HG03460 (cell line): ENCODE measurements around the gene ZNF124.
"Not testable (repeated sequence)": the region's sequence is repeated elsewhere in the genome, so short reads cannot be mapped to it uniquely, and the experiment has no call there.

Experiments used
- ATAC-seq: cut with Tn5 transposase; IDR thresholded peaks from one replicate; pipeline ENCODE4 v1.9.1; 2021; ENCODE audit not compliant: unreplicated experiment

ZNF124 gene

DNA sequence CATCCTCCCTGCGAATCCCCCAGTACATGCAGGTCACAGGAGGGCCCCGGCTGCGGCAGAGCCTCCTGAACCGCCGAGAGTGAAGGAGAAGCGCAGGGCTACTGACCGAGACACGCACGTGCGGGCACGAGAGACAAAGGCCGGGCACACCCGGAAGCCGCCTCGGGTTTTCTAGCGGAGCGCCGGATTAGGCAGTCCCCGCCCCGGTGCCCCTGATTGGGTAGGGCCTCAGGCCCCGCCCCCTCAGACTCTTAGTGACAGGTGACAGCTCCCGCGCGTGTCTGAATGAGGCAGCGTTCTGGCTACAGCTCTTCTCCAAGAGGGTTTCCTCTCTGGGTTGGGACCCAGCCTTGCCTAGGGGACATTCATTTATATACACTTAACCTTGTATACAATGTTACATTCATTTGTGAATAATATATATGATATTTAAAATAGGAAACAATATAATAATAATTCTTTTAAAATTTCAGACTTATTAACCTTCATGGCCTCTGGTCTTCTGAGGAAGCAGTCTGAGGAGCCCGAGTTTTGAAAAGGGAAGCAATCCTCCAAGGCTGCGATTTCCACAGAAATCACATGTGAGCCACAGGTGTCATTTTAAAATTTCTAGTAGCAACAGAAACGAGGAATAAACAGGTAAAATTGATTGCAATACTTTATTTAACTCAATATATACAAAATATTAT, at the start of gene ZNF124:
TSS of gene ZNF124 (minus strand) at position 146 of the 689 bp plus-strand sequence. CDS start at position 3, 143 bp downstream.
- peak; percentile 97 for ATAC-seq

- not testable (repeated sequence) for ATAC-seq
These were observed 48.5 kb upstream of the ZNF124 start for GRCh38 chr1:247220280-247220679.

GRCh38 chr1:247218121-247218651, 46.4 kb upstream of the ZNF124 start:
- no peak for ATAC-seq

DNA sequence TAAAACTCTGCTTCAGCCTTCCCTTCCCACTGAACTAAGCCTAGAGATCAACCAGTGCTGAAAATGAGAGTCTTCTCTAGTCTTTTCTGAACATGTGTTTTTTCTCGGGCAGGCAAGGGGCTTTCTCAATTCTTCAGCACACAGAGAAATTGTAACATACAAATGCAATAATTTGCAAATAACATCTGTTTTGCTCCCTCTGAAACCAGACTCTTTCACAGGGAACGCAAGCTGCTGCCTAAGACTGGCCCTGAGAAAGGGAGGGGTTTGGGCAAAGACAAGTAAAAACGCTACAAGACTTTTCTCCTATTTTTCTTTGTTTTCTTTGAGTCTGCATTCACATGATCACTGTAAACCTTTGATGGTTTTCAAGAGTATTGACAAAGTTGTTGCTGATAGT, 44.4 kb upstream of the ZNF124 start:
- no peak for ATAC-seq

- no peak for ATAC-seq
These were observed 41.1 kb upstream of the ZNF124 start for GRCh38 chr1:247212627-247213617.

GRCh38 chr1:247212012-247212411, 40.2 kb upstream of the ZNF124 start:
- peak; percentile 61 for ATAC-seq

DNA sequence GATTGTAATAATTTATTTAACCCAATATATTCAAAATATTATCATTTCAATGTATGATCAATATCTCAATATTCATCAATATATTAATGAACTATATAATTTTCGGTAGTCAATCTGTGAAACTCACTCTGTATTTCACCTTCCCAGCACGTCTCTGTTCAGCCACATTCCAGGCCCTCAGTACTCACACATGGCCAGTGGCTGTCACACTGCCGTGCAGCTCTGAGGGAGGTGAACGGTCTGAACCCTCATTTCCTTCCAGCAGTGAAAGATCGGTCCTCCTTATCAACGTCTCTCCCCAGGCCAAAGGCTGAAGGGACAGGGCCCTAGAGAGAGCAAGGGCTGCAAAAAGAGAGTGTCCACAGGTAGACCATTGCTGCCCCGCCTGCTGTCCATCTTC, 39.5 kb upstream of the ZNF124 start:
- ATAC-seq, result no peak

DNA sequence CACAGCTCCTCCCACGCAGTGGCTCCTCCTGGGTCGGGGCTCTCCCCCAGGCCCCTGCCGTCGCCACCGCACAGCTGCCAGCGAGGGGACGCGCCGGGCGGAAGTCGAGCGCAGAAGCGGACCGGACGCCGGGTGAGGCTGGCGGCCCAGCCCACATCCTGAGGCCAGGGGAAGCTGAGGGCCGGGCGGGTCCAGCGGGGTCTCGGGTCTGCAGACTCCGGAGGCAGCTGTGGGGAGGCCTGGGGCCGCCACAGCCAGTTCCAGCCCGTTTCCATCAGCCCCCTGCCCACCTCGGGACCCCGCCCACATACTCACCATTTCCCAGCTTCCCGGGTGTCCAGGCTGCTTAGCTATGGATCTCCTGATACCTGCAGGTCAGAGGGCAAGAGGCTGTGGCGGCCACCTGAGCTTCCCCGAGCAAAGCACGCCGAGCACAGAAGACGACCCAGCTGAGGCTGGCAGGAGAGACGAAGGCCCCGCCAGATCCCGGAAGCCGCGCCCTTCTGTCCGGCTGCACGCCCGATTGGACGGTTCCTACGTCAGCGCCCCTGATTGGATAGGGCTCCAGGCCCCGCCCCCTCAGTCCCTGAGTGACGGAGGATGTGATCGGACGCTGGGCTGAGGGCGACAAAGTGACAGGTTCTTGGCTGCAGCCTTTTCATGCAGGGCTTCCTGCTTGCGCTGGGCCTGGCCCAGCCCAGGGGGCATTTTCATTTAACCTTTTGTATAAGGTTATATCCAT, 38.7 kb upstream of the ZNF124 start:
- peak; percentile 84 for ATAC-seq

DNA sequence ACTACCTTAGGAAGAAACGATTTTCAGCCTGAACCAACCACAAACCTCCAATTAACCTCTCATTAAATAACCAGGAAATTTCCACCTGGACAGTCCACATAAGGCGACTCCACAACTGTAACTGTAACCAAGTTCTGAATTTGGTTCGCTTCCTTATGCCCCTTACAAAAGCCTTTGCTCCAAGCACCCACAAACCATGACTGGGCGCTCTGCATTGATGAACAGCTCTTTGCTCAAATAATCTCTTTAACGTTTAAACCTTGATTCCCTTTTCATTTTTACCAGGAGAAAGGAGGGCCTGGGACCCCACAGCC, 38.2 kb upstream of the ZNF124 start:
- no peak for ATAC-seq

DNA sequence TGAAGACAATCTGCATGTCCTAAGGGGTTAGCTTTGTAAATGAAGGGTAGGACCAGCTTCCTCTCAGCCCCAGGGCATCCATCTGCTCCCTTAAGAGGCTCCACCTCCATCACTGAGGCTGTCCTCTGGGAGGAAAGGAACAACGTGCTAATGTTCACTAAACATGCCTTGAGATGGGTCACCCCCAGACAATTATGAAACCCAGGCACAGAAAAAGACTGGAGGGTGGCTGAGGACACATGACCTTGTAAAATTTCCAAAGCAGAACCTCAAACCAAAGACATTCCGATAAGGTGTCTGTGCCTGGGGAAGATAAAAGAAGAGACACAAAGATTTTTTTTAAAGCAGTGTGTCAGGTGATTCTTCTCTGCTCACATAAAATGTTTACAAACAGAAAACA, 37.6 kb upstream of the ZNF124 start:
- no peak for ATAC-seq

- ATAC-seq, result no peak
These were observed 32.4 kb upstream of the ZNF124 start for GRCh38 chr1:247204177-247204647.

GRCh38 chr1:247198781-247199180, 27.0 kb upstream of the ZNF124 start:
- no peak for ATAC-seq

DNA sequence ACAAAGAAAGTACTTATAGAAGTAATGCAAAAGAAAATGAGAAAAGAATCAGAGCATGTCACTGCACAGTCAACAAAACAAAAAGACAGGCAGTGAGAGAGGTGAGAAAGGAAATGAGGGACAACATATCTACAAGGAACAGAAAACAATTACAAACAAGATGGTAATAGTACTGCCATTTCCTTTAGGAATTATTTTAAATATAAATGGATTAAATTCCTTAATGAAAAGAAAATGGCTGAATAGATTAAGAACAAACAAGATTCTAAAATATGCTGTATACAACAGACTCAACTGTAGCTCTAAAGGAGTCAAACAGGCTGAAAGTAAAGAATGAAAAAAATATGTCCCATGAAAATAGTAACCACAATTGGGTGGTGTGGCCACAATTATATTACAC, 22.1 kb upstream of the ZNF124 start:
- ATAC-seq, result no peak

DNA sequence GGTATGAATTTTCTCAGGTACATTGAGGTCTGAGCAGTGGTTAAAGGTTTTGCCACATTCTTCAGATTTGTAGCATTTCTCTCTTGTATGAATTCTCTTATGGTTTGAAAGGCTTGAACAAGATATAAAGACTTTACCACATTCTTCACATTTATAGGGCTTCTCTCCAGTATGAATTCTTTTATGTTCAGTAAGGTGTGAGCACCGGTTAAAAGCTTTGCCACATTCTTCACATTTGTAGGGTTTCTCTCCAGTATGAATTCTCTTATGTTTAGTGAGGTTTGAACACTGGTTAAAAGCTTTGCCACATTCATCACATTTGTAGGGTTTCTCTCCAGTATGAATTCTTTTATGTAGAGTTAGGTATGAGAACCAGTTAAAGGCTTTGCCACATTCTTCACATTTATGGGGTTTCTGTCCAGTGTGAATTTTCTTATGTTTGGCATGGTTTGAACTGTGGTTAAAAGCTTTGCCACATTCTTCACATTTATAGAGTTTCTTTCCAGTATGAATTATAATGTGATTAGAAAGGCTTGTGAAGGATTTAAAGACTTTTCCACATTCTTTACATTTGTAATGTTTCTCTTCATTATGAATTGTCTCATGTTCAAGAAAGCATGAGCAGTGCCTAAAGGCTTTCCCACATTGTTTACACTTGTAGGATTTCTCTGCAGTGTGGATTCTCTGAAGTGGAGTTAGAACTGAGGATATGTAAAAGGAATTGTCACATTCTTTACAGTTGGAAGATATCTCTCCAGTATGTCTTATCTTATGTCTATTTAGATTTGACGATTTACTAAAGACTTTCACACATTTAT, 18.4 kb upstream of the ZNF124 start:
- no peak for ATAC-seq

- ATAC-seq, result no peak
These were observed 13.8 kb upstream of the ZNF124 start for GRCh38 chr1:247185667-247186066.

- ATAC-seq, result no peak
These were observed 12.4 kb upstream of the ZNF124 start for GRCh38 chr1:247184254-247184653.

GRCh38 chr1:247182994-247183393, 11.2 kb upstream of the ZNF124 start:
- no peak for ATAC-seq

DNA sequence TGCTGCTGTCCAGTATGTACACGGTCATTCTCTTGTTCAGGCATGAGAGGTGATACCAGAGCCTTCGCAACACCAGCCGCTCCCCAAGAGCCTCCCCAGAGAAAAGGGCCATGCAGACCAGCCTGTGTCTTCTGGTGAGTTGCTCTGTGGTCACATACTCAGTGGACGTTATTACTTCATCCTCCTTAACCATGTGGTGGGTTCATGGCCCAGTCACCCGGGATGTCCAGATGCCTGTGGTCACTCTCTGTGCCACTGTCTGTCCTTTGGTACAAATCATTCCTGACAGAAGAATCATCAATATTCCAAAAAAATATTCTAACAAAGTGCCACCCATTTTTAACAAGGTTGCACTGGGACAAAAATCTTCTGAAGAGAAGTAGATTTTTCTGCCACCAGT, 8.8 kb upstream of the ZNF124 start:
- no peak for ATAC-seq

GRCh38 chr1:247177755-247178154, 5.9 kb upstream of the ZNF124 start:
- no peak for ATAC-seq

GRCh38 chr1:247175458-247175857, 3.6 kb upstream of the ZNF124 start:
- no peak for ATAC-seq
